Urinary bladder (tissue), 4 donors: ENCODE measurements around the gene KCTD4. TPM values are rescaled to one million over a fixed set of nuclear protein-coding genes. Genes with fewer than 3 reads are reported as not detected.
"Not testable (repeated sequence)": the region's sequence is repeated elsewhere in the genome, so short reads cannot be mapped to it uniquely, and the experiment has no call there.

ENCODE experiments used
- DNase-seq: peaks from one replicate; pipeline ENCODE4 v3.0.0-alpha.2; 2015; ENCODE audit errors: extremely low spot score
- H3K27ac ChIP-seq: one replicate; pipeline ENCODE4 v1.5.1; 2013; ENCODE audit warnings: low read depth, mild to moderate bottlenecking, moderate library complexity
- H3K36me3 ChIP-seq: one replicate; pipeline ENCODE4 v1.6.1; 2013; ENCODE audit warnings: mild to moderate bottlenecking, moderate library complexity; ENCODE audit not compliant: insufficient read depth
- H3K4me1 ChIP-seq: one replicate; pipeline ENCODE4 v1.6.1; 2013; ENCODE audit warnings: mild to moderate bottlenecking, moderate library complexity; ENCODE audit not compliant: insufficient read depth
- H3K4me3 ChIP-seq: one replicate; pipeline ENCODE4 v1.5.1; 2013; ENCODE audit warnings: low read depth, low read length
- WGBS: extraction: QIAGEN DNeasy Blood & Tissue Kit; methylation state at CpG from one replicate; pipeline ENCODE4 v1.1.7; 2013; 5-methylcytosine and 5-hydroxymethylcytosine counted together
- polyA plus RNA-seq: library from polyadenylated mRNA; stranded (reverse); fragments of 200-250 nt; gene quantifications from one replicate; pipeline ENCODE4 v1.2.3, GENCODE V29; 2013
- total RNA-seq: library from RNA; depleted of rRNA; stranded (reverse); fragments of >200 nt; gene quantifications from one replicate; pipeline ENCODE4 v1.2.3, GENCODE V29; 2014
- donor health status: healthy with polysubstance abuse.
- donor health status: healthy.

Gene KCTD4
- total and polyA plus RNA-seq, 2 donors: 0.04 to 0.26 TPM

GRCh38 chr13:45205124-45205523 lies 4.3 kb upstream of the KCTD4 start:
- no peak overlapping the region for H3K27ac ChIP-seq
- no peak overlapping the region for H3K4me3 ChIP-seq
- WGBS: 66% methylated on average over 5 of the region's 5 CpGs
- DNase-seq: no peak
- no peaks in the 10 kb centered on the region for H3K36me3 ChIP-seq
- no peaks in the 10 kb centered on the region for H3K4me1 ChIP-seq

GRCh38 chr13:45199711-45200110 lies 1.1 kb downstream of the KCTD4 start:
- DNase-seq: no peak
- Histone ChIP-seq H3K4me3 (no peak overlapping the region), H3K36me3 (no peaks in the 10 kb centered on the region), H3K4me1 (no peaks in the 10 kb centered on the region), H3K27ac (no peak overlapping the region)
- WGBS: 90% methylated on average over 4 of the region's 4 CpGs

- Histone ChIP-seq H3K4me1 (no peaks in the 10 kb centered on the region), H3K27ac (no peak overlapping the region)
- 90% methylated on average over 3 of the region's 3 CpGs for WGBS
Observed at GRCh38 chr13:45198924-45199323, 1.9 kb downstream of the KCTD4 start.

GRCh38 chr13:45198041-45198440 lies 2.8 kb downstream of the KCTD4 start:
- Histone ChIP-seq H3K4me3 (no peak overlapping the region), H3K36me3 (peaks cover 2% of the 10 kb centered on the region), H3K4me1 (no peaks in the 10 kb centered on the region), H3K27ac (no peak overlapping the region)
- DNase-seq: no peak
- WGBS: 81% methylated on average over 2 of the region's 2 CpGs

More at GRCh38 chr13:45198924-45199323, 1.9 kb downstream of the KCTD4 start:
- no peak for DNase-seq
- no peak overlapping the region for H3K4me3 ChIP-seq
- H3K36me3 ChIP-seq: no peaks in the 10 kb centered on the region

GRCh38 chr13:45196622-45197021 lies 4.2 kb downstream of the KCTD4 start:
- Histone ChIP-seq H3K4me1 (no peaks in the 10 kb centered on the region), H3K36me3 (peaks cover 2% of the 10 kb centered on the region), H3K27ac (no peak overlapping the region), H3K4me3 (no peak overlapping the region)
- 80% methylated on average over 1 of the region's 1 CpG for WGBS
- DNase-seq: no peak

GRCh38 chr13:45196096-45196495 lies 4.7 kb downstream of the KCTD4 start:
- WGBS: 48% methylated on average over 3 of the region's 3 CpGs
- DNase-seq: no peak
- no peak overlapping the region for H3K4me3 ChIP-seq
- peaks cover 2% of the 10 kb centered on the region for H3K36me3 ChIP-seq
- H3K4me1 ChIP-seq: no peaks in the 10 kb centered on the region
- no peak overlapping the region for H3K27ac ChIP-seq

GRCh38 chr13:45195421-45195820 lies 5.4 kb downstream of the KCTD4 start:
- DNase-seq: no peak
- Histone ChIP-seq H3K27ac (no peak overlapping the region), H3K36me3 (peaks cover 2% of the 10 kb centered on the region)

GRCh38 chr13:45194081-45194939 lies 6.5 kb downstream of the KCTD4 start:
- Histone ChIP-seq H3K36me3 (peaks cover 2% of the 10 kb centered on the region), H3K4me1 (no peaks in the 10 kb centered on the region), H3K4me3 (no peak overlapping the region), H3K27ac (no peak overlapping the region)
- no peak for DNase-seq
- 57% methylated on average over 15 of the region's 15 CpGs for WGBS

More at GRCh38 chr13:45195421-45195820, 5.4 kb downstream of the KCTD4 start:
- Histone ChIP-seq H3K4me3 (no peak overlapping the region), H3K4me1 (no peaks in the 10 kb centered on the region)
- 95% methylated on average over 1 of the region's 1 CpG for WGBS

- WGBS: 44% methylated on average over 1 of the region's 1 CpG
- peaks cover 2% of the 10 kb centered on the region for H3K36me3 ChIP-seq
Observed at GRCh38 chr13:45191874-45192273, 9.0 kb downstream of the KCTD4 start.

GRCh38 chr13:45189511-45189910 lies 11.3 kb downstream of the KCTD4 start:
- not testable (repeated sequence) for H3K4me3 ChIP-seq, H3K4me1 ChIP-seq, DNase-seq, H3K36me3 ChIP-seq, H3K27ac ChIP-seq

More at GRCh38 chr13:45191874-45192273, 9.0 kb downstream of the KCTD4 start:
- H3K27ac ChIP-seq: no peak overlapping the region
- no peak for DNase-seq
- no peak overlapping the region for H3K4me3 ChIP-seq
- no peaks in the 10 kb centered on the region for H3K4me1 ChIP-seq

GRCh38 chr13:45189077-45189476 lies 11.8 kb downstream of the KCTD4 start:
- H3K4me1 ChIP-seq, H3K4me3 ChIP-seq, H3K27ac ChIP-seq, H3K36me3 ChIP-seq, DNase-seq: not testable (repeated sequence)
- WGBS: 98% methylated on average over 4 of the region's 4 CpGs

GRCh38 chr13:45185286-45185685 lies 15.6 kb downstream of the KCTD4 start:
- WGBS: 92% methylated on average over 2 of the region's 2 CpGs
- H3K36me3 ChIP-seq: no peaks in the 10 kb centered on the region
- no peak overlapping the region for H3K4me3 ChIP-seq
- no peak for DNase-seq
- H3K4me1 ChIP-seq: no peaks in the 10 kb centered on the region
- no peak overlapping the region for H3K27ac ChIP-seq

GRCh38 chr13:45184693-45185092 lies 16.2 kb downstream of the KCTD4 start:
- Histone ChIP-seq H3K27ac (no peak overlapping the region), H3K4me3 (no peak overlapping the region), H3K4me1 (no peaks in the 10 kb centered on the region), H3K36me3 (no peaks in the 10 kb centered on the region)
- 96% methylated on average over 5 of the region's 5 CpGs for WGBS
- DNase-seq: no peak

GRCh38 chr13:45180713-45181601 lies 19.9 kb downstream of the KCTD4 start:
- DNase-seq: no peak
- H3K36me3 ChIP-seq: no peaks in the 10 kb centered on the region
- no peaks in the 10 kb centered on the region for H3K4me1 ChIP-seq
- no peak overlapping the region for H3K4me3 ChIP-seq
- 95% methylated on average over 7 of the region's 7 CpGs for WGBS
- no peak overlapping the region for H3K27ac ChIP-seq
